ENCODE results near the gene PRKACB.
"Not testable (repeated sequence)": the region's sequence is repeated elsewhere in the genome, so short reads cannot be mapped to it uniquely, and the experiment has no call there.

The PRKACB gene

DNA sequence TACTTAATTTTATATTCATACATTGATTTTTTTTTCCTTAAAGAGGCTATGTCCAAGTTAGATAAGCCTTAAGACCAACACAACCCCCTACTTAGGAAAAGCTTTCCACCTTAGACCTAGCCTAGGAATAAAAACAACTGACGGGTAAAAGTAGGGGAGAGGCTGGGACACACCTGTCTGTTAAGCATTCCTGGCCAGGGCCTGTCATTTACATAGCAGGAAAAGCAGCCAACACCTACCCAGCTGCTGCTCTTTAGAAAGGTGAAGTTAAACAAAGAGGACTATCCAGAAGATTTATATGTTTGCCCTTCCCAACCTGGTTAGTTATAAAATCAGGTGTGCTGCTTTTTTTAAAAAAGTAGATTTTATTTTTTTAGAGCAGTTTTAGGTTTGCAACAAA, 128.3 kb downstream of the PRKACB start:
- no peak for DNase-seq

GRCh38 chr1:84277343-84278059, 133.4 kb downstream of the PRKACB start:
- no peak for DNase-seq

DNA sequence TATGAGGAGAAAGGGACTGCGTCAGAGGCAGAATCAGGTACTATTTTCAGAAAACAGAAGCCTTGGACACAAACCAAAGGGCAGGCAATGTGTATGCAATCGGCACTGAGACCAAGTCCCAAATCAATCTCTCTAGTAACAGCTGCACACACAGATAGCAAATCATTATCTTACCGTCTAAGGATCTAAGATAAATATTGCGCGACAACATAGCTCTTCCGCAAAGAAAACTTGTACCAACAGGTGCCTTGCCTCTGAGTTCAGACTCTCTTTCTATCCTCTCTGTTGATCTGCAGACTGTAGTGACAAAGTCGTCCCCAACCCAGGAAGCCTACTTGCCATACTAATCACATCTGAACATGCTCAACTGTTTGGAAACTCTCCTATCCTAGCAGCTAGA, 134.8 kb downstream of the PRKACB start:
- no peak for DNase-seq

DNA sequence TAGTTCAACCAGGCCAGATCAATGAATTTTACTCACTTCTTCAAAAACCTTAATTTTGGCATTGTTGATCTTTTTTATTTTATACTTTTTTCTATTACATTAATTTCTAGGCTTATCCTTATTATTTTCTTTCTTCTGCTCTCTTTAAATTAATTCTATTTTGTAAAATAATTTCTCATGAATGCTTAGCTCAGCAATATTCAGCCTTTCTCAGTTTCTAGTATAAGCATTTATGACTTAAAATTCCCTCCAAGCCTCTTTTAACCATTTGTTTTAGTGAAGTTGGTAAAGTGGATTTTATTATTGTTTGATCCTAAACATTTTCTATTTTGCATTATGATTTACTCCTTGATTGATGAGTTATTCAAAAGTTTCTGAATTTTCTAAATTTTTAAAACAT, 136.8 kb downstream of the PRKACB start:
- no peak for DNase-seq

DNA sequence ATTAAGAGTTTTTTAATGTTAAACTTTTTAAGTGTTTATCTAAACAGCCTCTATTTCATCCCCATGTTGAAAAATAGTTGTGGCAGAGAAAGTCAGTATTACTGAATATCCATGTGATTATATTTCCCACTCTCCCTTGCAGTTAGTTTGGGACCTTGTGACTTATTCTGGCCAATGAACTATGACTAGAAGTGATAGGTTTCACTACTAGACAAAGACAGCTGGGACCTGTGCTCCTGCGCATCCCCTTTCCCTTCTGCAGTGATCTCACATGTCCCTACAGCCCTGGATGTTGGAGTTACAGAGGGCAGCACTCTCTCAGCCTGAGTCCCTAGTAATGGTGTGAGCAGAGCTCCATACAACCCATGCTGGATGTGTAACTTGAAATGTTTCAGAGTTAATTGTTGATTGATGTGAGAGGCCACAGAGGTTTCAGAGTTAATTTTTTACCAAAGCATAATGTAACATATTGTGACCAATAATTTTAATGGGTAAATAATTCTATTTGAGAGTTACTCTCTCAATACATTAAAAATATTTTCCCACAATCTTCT, 138.8 kb downstream of the PRKACB start:
- no peak for DNase-seq

DNA sequence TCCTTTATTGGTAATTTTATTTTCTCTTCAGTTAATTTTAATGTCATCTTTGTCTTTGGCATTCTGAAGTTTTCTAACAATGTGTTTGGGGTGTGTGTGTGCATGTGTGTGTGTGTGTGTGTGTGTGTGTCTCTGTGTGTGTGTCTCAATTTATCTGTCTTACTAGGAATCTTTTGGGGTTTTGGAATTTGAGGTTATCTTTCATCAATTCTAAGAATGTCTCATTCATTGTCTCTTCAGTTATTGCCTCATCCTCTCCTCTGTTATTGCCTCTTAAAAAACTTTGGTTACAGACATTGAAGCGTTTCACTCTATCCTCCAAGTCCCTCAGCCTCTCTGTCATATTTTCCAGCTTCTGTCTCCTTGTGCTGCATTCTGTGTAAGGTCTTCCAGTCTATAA, 139.3 kb downstream of the PRKACB start:
- DNase-seq = no peak

GRCh38 chr1:84286071-84286470, 142.0 kb downstream of the PRKACB start:
- DNase-seq = no peak

DNA sequence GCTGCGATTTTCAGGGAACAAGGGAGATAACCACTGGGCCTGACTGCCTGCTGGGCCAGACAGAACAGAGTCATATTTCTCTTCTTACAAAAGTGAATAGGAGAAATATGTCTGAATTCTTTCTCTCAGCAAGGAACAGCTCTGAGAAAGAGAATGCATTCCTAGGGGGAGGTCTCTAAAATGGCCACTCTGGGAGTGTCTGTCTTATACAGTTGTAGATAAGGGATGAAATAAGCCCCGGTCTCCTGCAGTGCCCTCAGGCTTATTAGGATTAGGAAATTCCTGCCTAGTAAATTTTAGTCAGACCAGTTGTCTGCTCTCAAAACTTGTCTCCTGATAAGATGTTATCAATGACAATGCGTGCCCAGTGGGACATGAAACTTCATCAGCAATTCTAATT, 143.3 kb downstream of the PRKACB start:
- DNase-seq = not testable (repeated sequence)
